NCI-H1436 treated with DMSO at 0.1 percent for 48 hours (cell line): Measurements from ENCODE around the gene XRCC5.
"Not testable (repeated sequence)": the region's sequence is repeated elsewhere in the genome, so short reads cannot be mapped to it uniquely, and the experiment has no call there.

Experiments used
- DNase-seq: peaks from one replicate; lab custom pipeline; 2025; lab: John Stamatoyannopoulos, UW

Gene XRCC5

GRCh38 chr2:216202626-216203250, 93.6 kb downstream of the XRCC5 start:
- no peak for DNase-seq

GRCh38 chr2:216205486-216205885, 96.3 kb downstream of the XRCC5 start:
- no peak for DNase-seq

DNA sequence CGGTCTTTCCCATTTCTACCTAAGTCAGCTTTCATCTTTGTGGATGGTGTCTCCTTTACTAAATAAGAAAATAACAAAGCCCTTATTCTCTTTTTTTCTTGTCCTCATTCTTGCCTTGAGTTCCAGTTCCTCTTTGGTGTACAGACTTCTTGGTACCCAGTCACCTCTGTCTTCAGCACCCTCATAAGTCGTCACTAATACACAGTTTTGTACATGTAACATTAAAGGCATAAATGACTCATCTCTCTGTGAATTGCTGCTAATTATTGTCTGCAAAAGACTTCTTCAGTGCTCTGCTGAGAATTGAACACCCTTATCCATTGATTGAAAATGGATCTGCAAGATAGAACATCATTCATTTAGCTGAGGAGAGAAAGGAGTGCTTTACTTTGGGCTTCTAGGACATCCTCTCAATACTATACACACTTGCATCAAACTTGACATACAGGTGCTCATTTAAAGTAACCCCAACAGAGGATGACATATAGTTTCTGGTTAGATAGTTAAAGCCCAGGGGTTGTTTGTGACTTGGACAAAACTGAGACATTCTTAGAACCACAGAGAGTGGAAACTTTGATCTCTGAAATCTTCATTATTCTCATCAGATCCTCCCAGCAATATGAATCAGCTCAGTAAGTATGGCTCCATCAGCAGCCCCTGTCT, 97.0 kb downstream of the XRCC5 start:
- no peak for DNase-seq

DNA sequence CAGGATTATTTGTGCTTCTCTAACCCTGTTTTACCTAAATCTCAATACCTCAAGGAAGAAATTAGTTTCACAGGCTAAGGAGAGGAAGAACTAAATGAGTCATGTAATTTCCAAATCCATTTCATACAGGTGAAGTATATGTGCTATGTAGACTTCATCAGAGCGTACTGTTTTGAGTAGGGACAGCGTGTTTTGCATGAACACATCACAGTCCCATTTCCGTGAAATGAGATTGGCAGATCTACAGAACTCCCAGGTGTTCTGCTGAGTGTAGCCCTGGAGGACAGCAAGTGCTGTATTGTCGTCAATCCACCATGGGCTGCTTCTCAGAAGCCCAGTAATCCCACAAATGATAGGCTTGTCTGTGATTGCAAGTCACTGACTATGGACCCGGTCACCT, 97.7 kb downstream of the XRCC5 start:
- no peak for DNase-seq

DNA sequence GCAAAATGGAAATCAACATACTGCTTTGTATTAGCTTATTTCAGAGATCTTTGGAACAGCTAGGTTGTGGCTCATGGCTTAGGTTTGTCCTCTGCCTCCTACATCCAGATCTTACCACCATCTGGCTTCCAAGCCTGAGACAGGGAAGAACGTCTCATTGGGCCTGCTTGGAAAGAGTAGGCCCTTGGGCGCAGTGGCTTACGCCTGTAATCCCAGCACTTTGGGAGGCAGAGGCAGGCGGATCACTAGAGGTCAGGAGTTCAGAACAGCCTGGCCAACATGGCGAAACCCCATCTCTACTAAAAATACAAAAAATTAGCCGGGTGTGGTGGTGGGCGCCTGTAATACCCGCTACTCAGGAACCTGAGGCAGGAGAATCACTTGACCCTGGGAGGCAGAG, 99.5 kb downstream of the XRCC5 start:
- DNase-seq: not testable (repeated sequence)

GRCh38 chr2:216210701-216211540, 101.8 kb downstream of the XRCC5 start:
- no peak for DNase-seq

DNA sequence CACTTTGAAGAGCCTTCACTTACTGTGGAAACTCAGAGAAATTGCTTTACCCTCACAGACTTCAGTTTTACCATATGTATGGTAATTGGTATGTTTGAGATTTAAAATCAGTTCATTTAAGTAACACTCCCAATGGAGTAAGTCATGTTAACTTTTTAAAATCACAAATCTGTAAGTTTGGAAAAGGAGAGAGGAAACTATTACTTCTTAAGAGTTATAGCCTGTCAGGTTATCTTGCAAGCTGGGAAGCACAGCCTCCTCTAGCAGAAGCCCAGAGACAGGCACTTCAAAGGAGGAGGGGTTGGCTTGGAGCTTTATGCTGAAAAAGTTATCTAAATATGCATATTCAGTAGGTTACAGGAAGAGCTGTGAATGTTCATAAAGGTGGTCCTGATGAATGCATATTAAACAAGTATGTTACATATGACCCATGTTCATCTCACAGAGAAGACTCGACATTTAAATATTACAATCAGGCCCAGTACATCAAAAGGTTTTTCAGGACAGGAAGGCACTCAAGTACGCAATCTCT, 102.5 kb downstream of the XRCC5 start:
- no peak for DNase-seq

- no peak for DNase-seq
These were observed 105.6 kb downstream of the XRCC5 start for GRCh38 chr2:216214768-216215167.

DNA sequence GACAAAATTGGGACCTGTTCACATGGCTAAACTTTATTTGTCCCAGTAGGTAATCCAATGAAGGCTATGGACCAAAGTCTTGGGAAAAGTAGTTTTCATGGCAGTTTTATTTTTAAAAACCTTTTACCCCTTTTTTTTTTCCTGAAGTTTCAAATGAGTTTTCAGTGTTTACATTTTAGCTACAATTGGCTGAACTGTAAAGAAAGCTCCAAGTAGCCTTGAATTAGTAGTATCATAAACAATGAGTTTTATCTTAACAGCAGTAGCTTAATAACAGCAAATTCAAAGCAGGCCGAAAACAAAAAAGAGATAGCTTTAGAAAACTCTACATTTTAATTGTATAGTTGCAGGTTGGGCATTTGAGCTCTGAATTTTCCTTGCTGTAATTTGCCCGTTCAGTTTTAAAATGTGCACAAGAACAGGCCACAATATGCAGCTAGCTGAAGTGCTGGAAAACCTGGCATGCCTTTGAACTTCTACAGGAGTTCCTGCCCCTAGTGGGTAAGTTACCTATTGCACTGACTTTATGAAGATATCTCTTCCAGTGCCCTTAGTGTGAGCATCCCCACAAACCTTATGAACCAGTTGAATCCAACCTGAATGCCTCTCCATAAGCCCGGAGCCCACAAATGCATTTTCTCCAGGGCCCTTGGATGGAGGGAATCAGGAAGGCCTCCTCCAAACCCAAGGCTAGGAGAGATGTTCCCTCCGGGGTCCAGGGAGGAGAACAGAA, 106.7 kb downstream of the XRCC5 start:
- DNase-seq: no peak

DNA sequence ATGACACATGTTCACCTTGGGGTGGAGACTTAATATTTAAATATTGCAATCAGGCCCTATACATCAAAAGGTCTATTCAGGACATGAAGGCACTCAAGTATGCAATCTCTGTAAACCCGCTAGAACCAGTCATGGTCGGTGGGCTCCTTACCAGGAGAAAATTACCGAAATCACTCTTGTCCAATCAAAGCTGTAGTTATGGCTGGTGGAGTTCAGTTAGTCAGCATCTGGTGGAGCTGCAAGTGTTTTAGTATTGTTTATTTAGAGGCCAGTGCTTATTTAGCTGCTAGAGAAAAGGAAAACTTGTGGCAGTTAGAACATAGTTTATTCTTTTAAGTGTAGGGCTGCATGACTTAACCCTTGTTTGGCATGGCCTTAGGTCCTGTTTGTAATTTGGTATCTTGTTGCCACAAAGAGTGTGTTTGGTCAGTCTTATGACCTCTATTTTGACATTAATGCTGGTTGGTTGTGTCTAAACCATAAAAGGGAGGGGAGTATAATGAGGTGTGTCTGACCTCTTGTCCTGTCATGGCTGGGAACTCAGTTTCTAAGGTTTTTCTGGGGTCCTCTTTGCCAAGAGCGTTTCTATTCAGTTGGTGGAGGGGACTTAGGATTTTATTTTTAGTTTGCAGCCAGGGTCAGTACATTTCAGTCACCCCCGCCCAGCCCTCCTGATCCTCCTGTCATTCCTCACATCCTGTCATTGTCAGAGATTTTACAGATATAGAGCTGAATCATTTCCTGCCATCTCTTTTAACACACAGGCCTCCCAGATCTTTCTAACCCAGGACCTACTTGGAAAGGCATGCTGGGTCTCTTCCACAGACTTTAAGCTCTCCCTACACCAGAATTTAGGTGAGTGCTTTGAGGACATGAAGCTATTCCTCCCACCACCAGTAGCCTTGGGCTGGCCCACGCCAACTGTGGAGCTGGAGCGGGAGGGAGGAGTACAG, 108.1 kb downstream of the XRCC5 start:
- DNase-seq: no peak

- no peak for DNase-seq
These were observed 108.7 kb downstream of the XRCC5 start for GRCh38 chr2:216217904-216218260.

GRCh38 chr2:216219861-216220260, 110.7 kb downstream of the XRCC5 start:
- DNase-seq: no peak

DNA sequence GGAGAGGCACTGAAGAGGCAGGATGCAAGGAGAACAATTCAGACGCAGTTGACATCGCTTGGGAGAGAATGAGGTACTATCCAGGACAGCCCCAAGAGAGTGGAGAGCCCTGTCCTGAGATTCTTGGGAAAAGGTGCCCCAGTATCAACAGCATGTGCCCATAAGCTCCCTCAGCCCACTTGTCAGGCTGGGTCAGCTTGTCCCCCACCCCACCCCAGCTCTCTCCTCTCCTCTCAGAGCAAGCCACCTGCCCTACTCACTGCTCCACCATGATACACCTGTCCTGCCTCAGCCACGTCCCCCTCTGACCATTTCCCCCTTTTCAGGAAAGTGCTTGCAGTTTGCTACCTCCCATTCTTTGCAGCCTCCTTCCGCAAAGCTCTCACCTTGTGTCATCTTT, 111.8 kb downstream of the XRCC5 start:
- DNase-seq: no peak

GRCh38 chr2:216221811-216222210, 112.7 kb downstream of the XRCC5 start:
- DNase-seq: no peak

DNA sequence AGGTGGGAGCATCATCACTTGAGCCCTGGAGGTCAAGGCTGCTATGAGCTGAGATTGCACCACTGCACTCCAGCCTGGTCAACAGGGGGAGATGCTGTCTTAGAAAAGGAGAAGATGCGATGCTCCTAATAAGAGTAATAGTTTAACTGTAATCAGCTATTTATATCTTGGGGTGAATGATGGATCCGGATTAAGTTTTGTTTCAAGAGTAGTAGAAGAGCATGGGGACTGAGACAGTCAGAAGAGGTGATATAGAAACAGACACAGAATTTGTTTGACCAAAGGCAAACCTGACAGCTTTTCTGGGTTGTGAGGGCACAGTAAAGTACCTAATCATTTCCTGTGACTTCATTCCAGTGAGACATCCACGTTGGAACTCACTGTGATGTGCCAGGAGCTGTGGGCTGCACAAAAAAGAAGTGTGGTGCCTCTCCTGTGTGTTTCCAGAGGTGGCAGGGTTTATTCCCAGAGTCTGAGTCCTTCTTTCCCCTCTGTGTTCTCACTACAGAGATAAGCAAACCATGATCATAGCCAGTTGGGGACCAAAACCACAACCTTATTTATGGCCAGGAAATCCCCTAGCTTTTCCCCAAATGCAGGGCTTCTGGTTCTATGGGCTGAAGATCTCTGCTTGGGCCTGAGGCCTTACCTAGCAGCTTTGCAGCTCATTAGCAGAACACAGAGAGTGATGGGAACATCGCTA, 113.7 kb downstream of the XRCC5 start:
- DNase-seq: no peak

GRCh38 chr2:216224388-216224787, 115.2 kb downstream of the XRCC5 start:
- no peak for DNase-seq

DNA sequence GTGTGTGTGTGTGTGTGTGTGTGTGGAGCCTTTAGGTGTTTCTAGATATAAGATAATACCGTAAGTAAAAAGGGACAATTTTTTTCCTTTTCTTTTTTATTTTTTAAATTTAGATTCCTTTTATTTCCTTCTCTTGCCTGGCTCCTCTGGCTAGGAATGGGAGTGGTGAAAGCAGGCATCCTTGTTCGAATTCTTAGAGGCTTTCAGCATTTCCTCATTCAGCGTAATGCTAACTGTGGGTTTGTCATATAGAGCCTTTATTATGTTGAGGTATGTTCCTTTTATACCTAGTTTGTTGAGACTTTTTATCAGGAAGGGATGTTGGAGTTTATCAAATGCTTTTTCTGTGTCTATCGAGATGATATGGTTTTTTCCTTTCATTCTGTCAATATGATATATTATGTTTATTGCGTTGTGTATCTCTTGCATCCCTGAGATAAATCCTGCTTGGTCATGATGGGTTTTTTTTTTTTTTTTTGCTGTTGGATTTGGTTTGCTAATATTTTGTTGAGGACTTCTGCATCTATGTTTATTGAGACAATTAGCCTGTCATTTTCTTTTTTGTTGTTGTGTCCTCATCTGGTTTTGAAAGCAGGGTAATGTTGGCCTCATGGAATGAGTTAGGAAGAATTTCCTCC, 120.2 kb downstream of the XRCC5 start:
- DNase-seq: no peak

- no peak for DNase-seq
These were observed 122.7 kb downstream of the XRCC5 start for GRCh38 chr2:216231867-216232266.

GRCh38 chr2:216232721-216233120, 123.6 kb downstream of the XRCC5 start:
- no peak for DNase-seq
